ENCODE measurements around the gene DISC1. TPM values are rescaled to one million over a fixed set of nuclear protein-coding genes. Genes with fewer than 3 reads are reported as not detected.
"Not testable (repeated sequence)": the region's sequence is repeated elsewhere in the genome, so short reads cannot be mapped to it uniquely, and the experiment has no call there.

Gene DISC1
- polyA plus RNA-seq, 3 donors: 5.5 to 14.7 (median 5.8) TPM

DNA sequence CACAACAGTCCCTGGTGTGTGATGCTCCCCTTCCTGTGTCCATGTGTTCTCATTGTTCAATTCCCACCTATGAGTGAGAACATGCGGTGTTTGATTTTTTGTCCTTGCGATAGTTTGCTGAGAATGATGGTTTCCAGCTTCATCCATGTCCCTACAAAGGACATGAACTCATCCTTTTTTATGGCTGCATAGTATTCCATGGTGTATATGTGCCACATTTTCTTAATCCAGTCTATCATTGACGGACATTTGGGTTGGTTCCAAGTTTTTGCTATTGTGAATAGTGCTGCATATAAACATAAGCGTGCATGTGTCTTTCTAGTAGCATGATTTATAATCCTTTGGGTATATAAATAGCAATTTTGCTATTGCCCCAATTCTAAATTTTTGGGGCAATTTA, 19.6 kb downstream of the DISC1 start:
- H3K9ac ChIP-seq (ENCODE audit: insufficient read depth, low read length, poor library complexity, severe bottlenecking); H2AFZ ChIP-seq (ENCODE audit: insufficient read depth, low read depth, low read length, poor library complexity, severe bottlenecking); H3K27me3 Mint-ChIP-seq (ENCODE audit: low read depth in 3 of 3); H3K4me3 ChIP-seq (replicated peaks in 1 of 3; ENCODE audit: low read depth in 2 of 3, low read length in 3 of 3); H3K27ac ChIP-seq (ENCODE audit: low read depth in 1 of 2, low read length in 2 of 2); DNase-seq; H3K4me1 ChIP-seq (ENCODE audit: control insufficient read depth in 1 of 2, insufficient read depth in 2 of 2, low read length in 2 of 2); H3K4me2 ChIP-seq (replicated peaks; ENCODE audit: extremely low read depth, low read length, poor library complexity, severe bottlenecking); H3K4me3 Mint-ChIP-seq; intact Hi-C loops (cut with micrococcal nuclease); H3K9me3 ChIP-seq (replicated peaks in 1 of 2; ENCODE audit: control insufficient read depth in 1 of 2, insufficient read depth in 1 of 2, low read length in 2 of 2); H3K27ac Mint-ChIP-seq; H3K27me3 ChIP-seq (ENCODE audit: control insufficient read depth in 2 of 2, insufficient read depth in 2 of 2, low read length in 2 of 2): not testable (repeated sequence)
- H3K79me2 ChIP-seq (ENCODE audit: insufficient read depth, low read length): peaks cover 75% of the 10 kb centered on the region
- peaks cover 51% of the 10 kb centered on the region for H3K4me1 Mint-ChIP-seq
- peaks cover 66% of the 10 kb centered on the region for H4K20me1 ChIP-seq (ENCODE audit: insufficient read depth, low read length)
- peaks cover 0 to 12% (median 6%) of the 10 kb centered on the region in 7 donors for H3K9me3 Mint-ChIP-seq
- H3K36me3 ChIP-seq (replicated peaks in 1 of 2; ENCODE audit: control insufficient read depth in 1 of 2, insufficient read depth in 2 of 2, low read length in 2 of 2): peaks cover 3 to 16% of the 10 kb centered on the region in 2 donors
- peaks cover 17 to 24% of the 10 kb centered on the region in 2 donors for H3K36me3 Mint-ChIP-seq
- WGBS (ENCODE audit: insufficient coverage): 100% methylated on average over 1 of the region's 4 CpGs

DNA sequence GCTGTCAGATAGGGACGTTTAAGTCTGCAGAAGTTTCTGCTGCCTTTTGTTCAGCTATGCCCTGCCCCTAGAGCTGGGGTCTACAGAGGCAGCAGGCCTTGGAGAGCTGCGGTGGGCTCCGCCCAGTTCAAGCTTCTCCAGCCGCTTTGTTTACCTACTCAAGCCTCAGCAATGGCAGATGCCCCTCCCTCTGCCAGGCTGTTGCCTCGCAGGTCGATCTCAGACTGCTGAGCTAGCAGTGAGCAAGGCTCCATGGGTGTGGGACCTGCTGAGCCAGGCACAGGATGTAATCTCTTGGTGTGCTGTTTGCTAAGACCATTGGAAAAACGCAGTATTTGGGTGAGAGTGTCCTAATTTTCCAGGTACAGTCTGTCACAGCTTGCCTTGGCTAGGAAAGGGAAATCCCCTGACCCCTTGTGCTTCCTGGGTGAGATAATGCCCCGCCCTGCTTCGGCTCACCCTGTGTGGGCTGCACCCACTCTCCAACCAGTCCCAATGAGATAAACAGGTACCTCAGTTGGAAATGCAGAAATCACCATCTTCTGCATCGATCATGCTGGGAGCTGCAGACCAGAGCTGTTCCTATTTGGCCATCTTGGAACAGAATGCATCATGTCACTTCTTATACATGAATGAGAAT, 25.2 kb downstream of the DISC1 start:
- DNase-seq; H3K4me2 ChIP-seq (replicated peaks; ENCODE audit: extremely low read depth, low read length, poor library complexity, severe bottlenecking); H3K9me3 Mint-ChIP-seq; H3K9me3 ChIP-seq (replicated peaks in 1 of 2; ENCODE audit: control insufficient read depth in 1 of 2, insufficient read depth in 1 of 2, low read length in 2 of 2); H3K36me3 ChIP-seq (replicated peaks in 1 of 2; ENCODE audit: control insufficient read depth in 1 of 2, insufficient read depth in 2 of 2, low read length in 2 of 2); H3K27me3 ChIP-seq (ENCODE audit: control insufficient read depth in 2 of 2, insufficient read depth in 2 of 2, low read length in 2 of 2); H3K27me3 Mint-ChIP-seq (ENCODE audit: low read depth in 3 of 3); H3K36me3 Mint-ChIP-seq; intact Hi-C loops (cut with micrococcal nuclease); H3K9ac ChIP-seq (ENCODE audit: insufficient read depth, low read length, poor library complexity, severe bottlenecking); H3K4me3 ChIP-seq (replicated peaks in 1 of 3; ENCODE audit: low read depth in 2 of 3, low read length in 3 of 3); H3K4me3 Mint-ChIP-seq; H3K27ac ChIP-seq (ENCODE audit: low read depth in 1 of 2, low read length in 2 of 2); H2AFZ ChIP-seq (ENCODE audit: insufficient read depth, low read depth, low read length, poor library complexity, severe bottlenecking): not testable (repeated sequence)
- H3K4me1 Mint-ChIP-seq: peaks cover 52% of the 10 kb centered on the region
- H3K27ac Mint-ChIP-seq: peak overlapping the region in 6 of 7 donors; percentile 10 to 62 (median 26)
- Histone ChIP-seq H3K79me2 (ENCODE audit: insufficient read depth, low read length) (peaks cover 74% of the 10 kb centered on the region), H3K4me1 (ENCODE audit: control insufficient read depth in 1 of 2, insufficient read depth in 2 of 2, low read length in 2 of 2) (peaks cover 12 to 17% of the 10 kb centered on the region in 2 donors), H4K20me1 (ENCODE audit: insufficient read depth, low read length) (peaks cover 65% of the 10 kb centered on the region)
- 94% methylated on average over 7 of the region's 10 CpGs for WGBS (ENCODE audit: insufficient coverage)

DNA sequence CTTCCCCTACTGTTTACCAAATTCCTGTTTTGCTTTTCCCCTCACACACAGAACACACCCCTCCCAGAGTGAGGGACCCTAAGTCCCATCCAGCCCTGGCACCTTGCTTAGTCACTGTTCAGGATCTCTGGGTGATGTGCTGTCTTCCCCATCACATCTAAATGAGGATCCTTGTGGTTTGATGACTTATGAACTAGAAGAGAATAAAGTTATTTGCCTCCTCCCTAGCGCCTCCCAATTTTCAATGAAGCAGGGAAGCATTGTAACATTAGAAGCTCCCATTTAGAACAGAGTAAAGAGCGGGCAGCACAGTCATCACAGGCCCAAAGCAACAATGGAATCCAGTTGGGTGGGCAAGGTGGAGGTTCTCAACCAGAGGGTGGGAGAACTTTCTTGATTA, 27.0 kb downstream of the DISC1 start:
- H3K36me3 Mint-ChIP-seq: peaks cover 6 to 7% of the 10 kb centered on the region in 2 donors
- H3K4me3 ChIP-seq (replicated peaks in 1 of 3; ENCODE audit: low read depth in 2 of 3, low read length in 3 of 3): no peak overlapping the region
- intact Hi-C loops (cut with micrococcal nuclease): no loop called here
- no peak overlapping the region for H3K9ac ChIP-seq (ENCODE audit: insufficient read depth, low read length, poor library complexity, severe bottlenecking)
- H3K27ac ChIP-seq (ENCODE audit: low read depth in 1 of 2, low read length in 2 of 2): peak overlapping the region in 1 of 2 donors; percentile 52
- H3K4me1 Mint-ChIP-seq: peaks cover 53% of the 10 kb centered on the region
- H3K27me3 Mint-ChIP-seq (ENCODE audit: low read depth in 3 of 3): peaks cover 0 to 2% (median 0%) of the 10 kb centered on the region in 3 donors
- no peaks in the 10 kb centered on the region for H3K9me3 ChIP-seq (replicated peaks in 1 of 2; ENCODE audit: control insufficient read depth in 1 of 2, insufficient read depth in 1 of 2, low read length in 2 of 2)
- H3K4me1 ChIP-seq (ENCODE audit: control insufficient read depth in 1 of 2, insufficient read depth in 2 of 2, low read length in 2 of 2): peaks cover 12 to 17% of the 10 kb centered on the region in 2 donors
- H3K9me3 Mint-ChIP-seq: peaks cover 0 to 7% (median 2%) of the 10 kb centered on the region in 7 donors
- H2AFZ ChIP-seq (ENCODE audit: insufficient read depth, low read depth, low read length, poor library complexity, severe bottlenecking): no peak overlapping the region
- H3K4me2 ChIP-seq (replicated peaks; ENCODE audit: extremely low read depth, low read length, poor library complexity, severe bottlenecking): no peak overlapping the region
- TF ChIP-seq, protein P1, sequence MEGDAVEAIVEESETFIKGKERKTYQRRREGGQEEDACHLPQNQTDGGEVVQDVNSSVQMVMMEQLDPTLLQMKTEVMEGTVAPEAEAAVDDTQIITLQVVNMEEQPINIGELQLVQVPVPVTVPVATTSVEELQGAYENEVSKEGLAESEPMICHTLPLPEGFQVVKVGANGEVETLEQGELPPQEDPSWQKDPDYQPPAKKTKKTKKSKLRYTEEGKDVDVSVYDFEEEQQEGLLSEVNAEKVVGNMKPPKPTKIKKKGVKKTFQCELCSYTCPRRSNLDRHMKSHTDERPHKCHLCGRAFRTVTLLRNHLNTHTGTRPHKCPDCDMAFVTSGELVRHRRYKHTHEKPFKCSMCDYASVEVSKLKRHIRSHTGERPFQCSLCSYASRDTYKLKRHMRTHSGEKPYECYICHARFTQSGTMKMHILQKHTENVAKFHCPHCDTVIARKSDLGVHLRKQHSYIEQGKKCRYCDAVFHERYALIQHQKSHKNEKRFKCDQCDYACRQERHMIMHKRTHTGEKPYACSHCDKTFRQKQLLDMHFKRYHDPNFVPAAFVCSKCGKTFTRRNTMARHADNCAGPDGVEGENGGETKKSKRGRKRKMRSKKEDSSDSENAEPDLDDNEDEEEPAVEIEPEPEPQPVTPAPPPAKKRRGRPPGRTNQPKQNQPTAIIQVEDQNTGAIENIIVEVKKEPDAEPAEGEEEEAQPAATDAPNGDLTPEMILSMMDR (IDR thresholded peaks at IDR 0.05): no peak
- no peak for DNase-seq
- 100% methylated on average over 1 of the region's 2 CpGs for WGBS (ENCODE audit: insufficient coverage)
- peak overlapping the region in 6 of 7 donors; percentile 33 to 78 (median 44) for H3K27ac Mint-ChIP-seq
- H3K79me2 ChIP-seq (ENCODE audit: insufficient read depth, low read length): peaks cover 80% of the 10 kb centered on the region
- no peaks in the 10 kb centered on the region for H3K27me3 ChIP-seq (ENCODE audit: control insufficient read depth in 2 of 2, insufficient read depth in 2 of 2, low read length in 2 of 2)
- no peaks in the 10 kb centered on the region for H3K36me3 ChIP-seq (replicated peaks in 1 of 2; ENCODE audit: control insufficient read depth in 1 of 2, insufficient read depth in 2 of 2, low read length in 2 of 2)
- H4K20me1 ChIP-seq (ENCODE audit: insufficient read depth, low read length): peaks cover 76% of the 10 kb centered on the region
- no peak overlapping the region for H3K4me3 Mint-ChIP-seq

Measured in CD14-positive monocyte (primary cell).